Pons (tissue), 1 donor: ENCODE results near the gene UBE2G2.

ENCODE experiments used
- DNase-seq: peaks from one replicate; pipeline ENCODE4 v3.0.0-alpha.2; 2016; ENCODE audit warnings: low spot score

Gene UBE2G2, protein sequence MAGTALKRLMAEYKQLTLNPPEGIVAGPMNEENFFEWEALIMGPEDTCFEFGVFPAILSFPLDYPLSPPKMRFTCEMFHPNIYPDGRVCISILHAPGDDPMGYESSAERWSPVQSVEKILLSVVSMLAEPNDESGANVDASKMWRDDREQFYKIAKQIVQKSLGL

GRCh38 chr21:44801468-44802395, at the start of gene UBE2G2:
Gene UBE2G2, minus strand, starts transcription at chr21:44801820. Its CDS starts 72 bp downstream, at chr21:44801748.
- peak; percentile 56 for DNase-seq

DNA sequence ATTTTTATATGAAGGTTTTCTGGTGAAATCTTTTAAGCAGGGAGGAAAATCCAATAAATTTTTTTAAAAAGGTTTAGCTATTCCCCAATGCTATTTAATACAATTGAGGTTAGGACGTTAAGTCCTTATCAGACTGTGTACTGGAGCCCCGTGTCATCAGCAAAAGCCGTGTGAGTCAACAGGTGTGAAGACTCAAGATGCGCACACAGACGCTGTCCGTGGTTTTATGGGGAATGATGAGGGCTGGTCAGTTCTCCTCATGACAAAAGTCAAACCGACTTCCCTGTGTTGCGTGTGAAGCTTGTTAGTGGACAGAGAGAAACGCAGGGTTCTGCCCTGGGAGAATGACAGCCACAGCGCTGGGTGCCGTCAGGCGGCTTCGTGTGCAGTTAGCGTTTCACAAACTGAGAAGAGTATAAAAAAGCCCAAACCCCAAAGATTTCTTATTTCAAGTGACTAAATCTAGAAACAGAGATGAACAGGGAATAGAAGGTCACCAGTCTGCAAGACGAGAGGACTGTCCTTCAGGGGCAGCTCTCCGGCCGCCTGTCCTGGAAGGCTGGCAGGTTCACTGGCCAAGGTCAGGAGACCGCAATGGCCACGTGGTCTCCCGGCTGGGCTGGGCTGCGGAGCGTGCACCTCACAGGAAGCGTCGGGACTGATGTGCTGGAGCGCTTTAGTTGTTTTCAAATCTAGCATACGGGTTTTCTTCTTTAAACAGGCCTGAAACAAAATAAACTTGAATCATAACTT, 49.5 kb upstream of the UBE2G2 start:
- DNase-seq = no peak

DNA sequence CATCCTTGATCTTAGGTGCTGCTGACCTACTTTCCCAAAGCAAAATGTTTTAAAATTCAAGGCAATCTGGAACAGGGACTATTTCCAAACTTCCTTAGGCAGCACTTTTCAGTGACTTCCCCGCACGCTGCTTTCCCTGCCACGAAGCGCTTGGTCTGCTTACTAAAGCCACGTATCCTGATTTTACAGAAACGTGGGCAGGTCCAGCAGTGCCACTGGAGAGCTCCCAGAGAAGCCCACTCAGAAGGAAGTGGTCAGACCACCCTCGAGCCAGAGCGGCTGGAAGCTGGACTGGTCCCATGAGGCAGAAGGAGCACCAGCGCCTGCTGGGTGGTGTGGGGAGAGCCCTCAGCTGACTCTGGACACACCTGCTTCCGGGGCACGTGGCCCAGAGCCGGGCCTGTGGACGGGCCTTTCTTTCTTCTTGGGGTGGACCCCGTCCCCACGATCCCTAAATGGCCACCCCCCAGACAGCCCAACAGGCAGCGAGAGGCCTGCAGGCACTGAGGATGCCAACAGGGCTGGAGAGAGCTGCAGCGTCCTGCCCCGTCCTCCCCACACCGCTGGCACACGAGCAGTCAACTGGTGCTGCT, 48.7 kb upstream of the UBE2G2 start:
- no peak for DNase-seq

DNA sequence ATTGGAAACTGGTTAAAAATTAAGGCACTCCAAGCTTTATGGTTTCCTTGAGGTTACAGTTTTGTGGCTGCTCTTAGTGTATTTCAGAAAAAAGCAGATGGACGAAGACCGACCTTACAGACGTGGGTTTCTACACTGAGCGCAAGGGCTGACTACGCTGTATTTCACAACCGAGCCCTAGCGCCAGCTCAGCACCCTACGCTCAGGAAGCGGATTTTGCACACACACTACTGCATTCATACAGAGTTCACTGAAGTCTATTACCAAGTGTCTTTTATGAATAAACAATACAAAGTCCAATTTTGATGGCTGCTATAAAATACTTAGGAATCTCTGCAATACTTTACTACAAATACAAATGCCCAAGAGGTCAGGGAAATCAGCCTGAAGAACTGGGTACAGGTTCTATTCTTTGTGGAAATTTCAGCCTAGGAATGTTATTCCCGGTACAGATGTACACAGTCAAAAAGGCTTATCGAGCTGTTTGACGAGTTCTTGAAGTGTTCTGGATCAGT, 48.1 kb upstream of the UBE2G2 start:
- DNase-seq = no peak

DNA sequence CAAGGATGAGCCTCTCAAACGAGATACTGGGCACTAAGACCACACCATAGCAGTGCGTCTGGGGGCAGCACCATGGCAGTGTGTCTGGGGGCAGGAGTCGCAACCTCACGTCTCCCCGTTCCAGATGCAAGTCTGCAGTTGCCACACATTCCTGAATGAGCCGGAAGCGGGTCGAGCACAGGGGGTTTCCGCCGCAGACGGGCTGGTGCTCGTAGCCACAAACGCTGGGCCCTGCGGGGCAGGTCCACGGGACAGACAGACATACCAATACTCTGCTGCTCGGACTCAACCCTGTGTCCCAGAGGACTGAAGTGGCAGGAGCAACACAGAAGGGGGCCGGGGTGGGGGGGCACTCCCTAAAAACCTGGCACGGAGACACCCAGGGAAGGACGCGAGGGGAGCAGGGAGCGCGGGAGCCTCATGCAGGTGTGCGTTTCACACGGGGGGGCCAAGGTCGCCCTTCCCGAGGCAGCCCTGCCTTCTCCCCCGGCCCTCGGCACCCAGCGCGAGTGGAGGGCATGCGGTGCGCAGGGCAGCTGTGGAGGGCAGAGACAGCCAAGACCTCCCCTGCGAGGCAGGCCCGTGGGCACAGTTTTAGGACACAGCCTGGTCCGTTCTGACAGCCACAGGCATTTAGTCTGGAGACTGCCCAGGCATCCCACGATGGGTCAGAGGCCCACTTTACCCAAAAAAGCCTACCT, 47.4 kb upstream of the UBE2G2 start:
- DNase-seq = no peak

GRCh38 chr21:44847261-44848056, 45.8 kb upstream of the UBE2G2 start:
- DNase-seq = no peak

GRCh38 chr21:44846485-44847260, 45.1 kb upstream of the UBE2G2 start:
- peak; percentile 37 for DNase-seq

- no peak for DNase-seq
Measured at GRCh38 chr21:44846224-44846484, 44.5 kb upstream of the UBE2G2 start.

DNA sequence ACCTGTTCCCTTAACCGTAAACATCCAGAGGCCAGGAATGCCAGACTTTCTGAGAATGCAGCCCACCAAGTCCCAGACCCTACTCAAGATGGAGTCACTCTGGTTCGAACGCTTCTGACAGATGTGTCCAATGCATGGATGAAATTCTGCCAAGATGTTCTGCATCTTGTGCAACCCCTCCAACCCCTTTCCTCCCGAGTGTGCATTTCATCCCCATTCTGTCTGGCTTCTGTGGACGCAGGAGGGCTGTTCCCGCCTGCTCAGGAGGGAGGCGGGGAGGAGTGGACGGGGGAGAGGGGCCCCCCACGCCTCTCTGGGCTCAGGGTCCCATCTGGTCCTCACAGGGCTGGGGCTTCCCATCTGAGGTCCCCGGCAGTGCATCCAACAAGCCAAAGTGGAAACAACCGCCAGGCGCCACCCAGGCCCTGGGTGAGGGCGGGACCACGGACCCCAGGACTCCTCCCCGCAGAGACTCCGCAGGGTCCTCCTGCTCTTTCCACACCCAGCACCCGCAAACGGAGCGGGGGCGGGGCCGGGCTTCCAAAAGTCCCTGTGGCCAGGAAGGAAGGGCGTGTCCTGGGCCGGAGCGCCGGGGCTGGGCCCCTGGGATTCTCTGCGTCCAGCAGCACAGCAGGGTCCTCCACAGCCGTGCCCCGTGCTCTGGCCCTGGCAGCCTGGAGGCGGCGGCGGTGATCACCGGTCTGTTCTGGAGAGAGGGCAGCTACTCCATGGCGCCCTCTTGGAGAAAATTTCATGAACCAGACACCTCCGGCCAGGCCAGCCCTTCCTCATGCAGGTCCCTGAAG, 44.0 kb upstream of the UBE2G2 start:
- DNase-seq = peak; percentile 25

DNA sequence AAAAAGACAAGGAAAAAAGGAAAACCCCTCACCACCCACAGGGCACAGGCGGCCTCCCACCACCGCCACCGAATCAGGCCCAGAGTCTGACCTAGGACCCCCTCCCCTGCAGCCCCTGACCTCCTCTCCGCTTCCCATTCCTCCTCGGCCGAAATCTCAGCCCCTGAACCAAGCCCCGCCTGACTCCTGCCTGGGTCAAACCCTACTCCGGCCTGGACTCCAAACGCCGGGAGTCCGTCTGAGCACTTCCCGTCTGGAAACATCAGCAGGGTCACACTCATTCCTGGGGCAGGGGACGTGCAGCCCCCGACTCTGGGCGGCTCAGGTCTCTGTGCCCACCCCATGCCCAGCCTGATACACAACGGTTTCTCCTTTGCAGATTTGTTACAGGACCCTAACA, 42.6 kb upstream of the UBE2G2 start:
- no peak for DNase-seq

DNA sequence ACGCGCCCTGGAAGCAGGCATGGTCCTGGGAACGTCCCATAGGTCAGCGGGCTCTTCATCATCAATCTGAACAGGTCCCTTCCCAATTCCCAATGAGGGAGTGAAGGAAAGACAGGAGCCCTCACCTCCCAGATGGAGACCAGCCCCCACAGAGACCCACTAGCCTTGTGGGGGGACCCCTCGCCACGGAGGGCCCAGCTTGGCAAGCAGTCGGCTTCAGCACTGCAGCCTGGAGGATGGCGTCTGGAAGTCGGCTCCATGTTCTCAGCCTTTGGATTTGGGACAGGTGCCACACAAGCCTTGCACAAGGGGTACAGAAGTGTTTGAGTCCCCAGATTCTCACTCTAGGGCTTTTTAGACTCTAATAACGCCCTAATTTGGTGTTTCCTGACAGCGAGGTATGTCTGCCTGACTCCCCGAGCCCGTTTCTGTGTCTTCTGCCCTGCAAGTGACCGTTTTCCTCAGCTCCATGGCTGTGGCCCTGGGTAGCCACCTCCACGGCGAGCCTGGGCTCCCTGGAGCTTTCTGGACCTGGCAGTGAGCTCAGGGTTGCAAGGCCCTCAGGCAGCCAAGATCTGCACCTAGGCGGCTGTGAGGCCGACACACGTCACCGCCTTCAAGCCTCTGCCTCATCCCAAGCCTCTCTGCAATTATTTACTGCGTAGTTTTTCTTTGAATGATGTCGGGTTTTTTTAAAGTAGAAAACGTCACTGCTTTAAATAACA, 41.3 kb upstream of the UBE2G2 start:
- no peak for DNase-seq

- no peak for DNase-seq
Measured at GRCh38 chr21:44842087-44842486, 40.5 kb upstream of the UBE2G2 start.

- no peak for DNase-seq
Measured at GRCh38 chr21:44840771-44841170, 39.2 kb upstream of the UBE2G2 start.

DNA sequence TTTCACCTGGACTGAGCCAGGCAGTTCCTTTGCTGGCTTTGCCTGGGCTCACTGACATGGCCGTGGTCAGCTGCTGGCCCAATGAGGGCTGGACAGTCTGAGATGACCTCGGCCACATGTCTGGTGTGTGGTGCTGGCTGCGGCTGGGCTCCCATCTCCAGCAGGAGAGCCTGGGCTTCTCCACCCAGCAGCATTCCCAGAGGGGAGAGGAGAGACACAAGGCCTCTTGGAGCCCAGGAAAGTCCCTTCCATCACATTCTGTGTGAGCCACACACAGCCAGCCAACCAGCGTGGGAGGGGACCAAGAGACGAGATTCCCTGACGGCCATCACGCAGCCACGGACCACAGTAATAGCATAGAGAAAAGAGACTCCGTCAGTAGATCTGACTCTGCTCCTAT, 37.3 kb upstream of the UBE2G2 start:
- DNase-seq = no peak

GRCh38 chr21:44838039-44838895, 36.6 kb upstream of the UBE2G2 start:
- no peak for DNase-seq

DNA sequence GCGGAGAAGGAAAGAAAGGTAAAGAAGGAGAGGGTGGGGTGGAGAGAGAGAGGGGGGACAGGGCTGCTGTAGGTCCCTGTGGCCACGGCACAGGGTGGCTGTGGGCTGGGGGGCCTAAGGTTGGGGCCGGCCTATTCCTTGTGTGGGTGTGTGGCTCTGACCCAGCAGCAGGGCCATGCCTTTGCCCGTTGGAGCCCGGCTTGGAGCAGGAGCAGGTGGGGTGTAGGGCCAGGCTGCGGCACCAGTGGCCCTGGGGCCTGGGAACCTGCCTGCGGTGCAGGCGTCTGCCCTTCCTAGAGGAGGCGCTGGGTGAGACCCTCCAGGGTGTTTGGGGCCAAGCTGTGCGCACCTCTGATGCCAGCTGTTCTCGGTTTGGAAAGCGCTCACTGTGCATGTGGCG, 35.9 kb upstream of the UBE2G2 start:
- no peak for DNase-seq

DNA sequence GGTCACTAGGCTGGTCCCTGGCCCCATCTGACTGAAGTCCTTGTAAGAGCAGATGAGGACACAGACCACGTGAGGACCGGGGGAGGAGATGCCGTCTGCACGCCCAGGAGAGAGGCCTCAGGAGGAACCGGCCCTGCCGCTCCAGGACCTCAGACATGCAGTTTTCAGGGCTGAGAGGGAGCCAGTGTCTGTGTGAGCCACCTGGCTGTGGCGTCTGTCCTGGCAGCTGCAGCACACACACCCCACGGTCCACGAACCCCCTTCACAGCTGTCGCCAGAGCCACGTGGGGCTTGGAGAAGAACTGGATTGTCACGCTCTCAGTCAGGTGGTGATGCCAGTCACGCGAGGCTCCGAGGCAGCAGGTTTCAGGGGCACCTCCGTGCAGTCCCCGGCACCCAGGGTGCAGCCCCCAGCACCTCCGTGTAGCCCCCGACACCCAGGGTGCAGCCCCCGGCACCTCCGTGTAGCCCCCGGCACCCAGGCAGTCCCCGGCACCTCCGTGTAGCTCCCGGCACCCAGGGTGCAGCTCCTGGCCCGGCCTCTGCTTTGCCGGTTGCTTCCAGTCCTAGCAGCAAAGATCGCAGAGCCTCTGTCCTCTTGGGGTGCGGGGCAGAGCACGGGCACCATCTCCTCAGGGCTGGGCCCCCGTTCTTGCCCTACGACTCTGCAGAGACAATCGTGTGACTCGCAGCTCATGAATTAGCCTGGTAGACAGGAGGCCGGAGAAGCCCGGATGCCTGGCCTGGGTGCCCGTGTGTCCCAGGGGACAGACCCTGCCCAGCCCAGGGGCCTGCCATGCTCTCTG, 35.2 kb upstream of the UBE2G2 start:
- DNase-seq = no peak
